T-cell (primary cell): ENCODE measurements around the gene ZFPL1. TPM values are rescaled to one million over a fixed set of nuclear protein-coding genes. Genes with fewer than 3 reads are reported as not detected.

Source experiments
- ATAC-seq, 4 experiments: fragments of 200-7000 bp in 3 of 4; fragments of 150-1000 bp in 1 of 4; cut with Tn5 transposase; replicated peaks in 1 of 4; 1 replicate in 3 of 4; 2 replicates in 1 of 4; pipeline ENCODE4 v1.10.0; 2021; ENCODE audit warnings: moderate library complexity in 3 of 4, mild to moderate bottlenecking in 2 of 4, moderate number of reproducible peaks in 1 of 4
- CTCF ChIA-PET, 2 donors: fragments of 300-600 bp; sonication (Branson Sonifier 250); formaldehyde crosslinking; loops; one replicate each; lab custom pipeline; 2022; ENCODE audit warnings: antibody characterized with exemption in 2 of 2; lab: Charles Lee
- POLR2A ChIA-PET, 2 donors: fragments of 300-600 bp; sonication (Branson Sonifier 250); formaldehyde crosslinking; loops; one replicate each; lab custom pipeline; 2022; ENCODE audit warnings: antibody characterized with exemption in 2 of 2; lab: Charles Lee
- DNase-seq, 35 experiments: peaks; one replicate each; pipeline versions ENCODE4 v3.0.0 to v3.0.0-alpha.2; 2013 to 2023
- H3K27ac ChIP-seq: one replicate; pipeline ENCODE4 v1.5.1; 2013; ENCODE audit warnings: low read length
- H3K27me3 ChIP-seq, 2 experiments: replicated peaks in 1 of 2; 1 replicate in 1 of 2; 2 replicates in 1 of 2; pipeline versions ENCODE4 v1.6.1 to v1.7.0; 2013; ENCODE audit warnings: low read length in 1 of 2, mixed read lengths in 1 of 2; ENCODE audit not compliant: control insufficient read depth in 2 of 2, insufficient read depth in 2 of 2; ENCODE audit errors: extremely low read depth in 1 of 2
- H3K36me3 ChIP-seq, 2 donors: 1 replicate in 1 of 2; 2 replicates in 1 of 2; pipeline versions ENCODE4 v1.6.1 to v1.7.0; 2013; ENCODE audit warnings: low read length in 1 of 2; ENCODE audit not compliant: control insufficient read depth in 2 of 2, insufficient read depth in 1 of 2; ENCODE audit errors: extremely low read depth in 1 of 2
- H3K4me1 ChIP-seq, 2 experiments: 1 replicate in 1 of 2; 2 replicates in 1 of 2; pipeline versions ENCODE4 v1.6.1 to v1.7.0; 2013; ENCODE audit warnings: low read length in 2 of 2, mixed read lengths in 1 of 2; ENCODE audit not compliant: insufficient read depth in 2 of 2, control insufficient read depth in 1 of 2; ENCODE audit errors: extremely low read depth in 1 of 2
- H3K4me3 ChIP-seq, 2 donors: 1 replicate in 1 of 2; 2 replicates in 1 of 2; pipeline versions ENCODE4 v1.5.1 to v1.7.0; 2013; ENCODE audit warnings: mild to moderate bottlenecking in 2 of 2, low read length in 1 of 2, moderate library complexity in 1 of 2; ENCODE audit not compliant: control insufficient read depth in 1 of 2; ENCODE audit errors: extremely low read depth in 1 of 2
- H3K9me3 ChIP-seq: 2 replicates; pipeline ENCODE4 v1.7.0; 2013
- H3K27ac Mint-ChIP-seq, 2 donors: one replicate each; pipeline ENCODE4 v1.8.0; 2020 to 2021; ENCODE audit warnings: mild to moderate bottlenecking in 2 of 2, mixed read lengths in 2 of 2
- H3K27me3 Mint-ChIP-seq, 2 donors: one replicate each; pipeline ENCODE4 v1.8.0; 2021 to 2022; ENCODE audit warnings: mixed read lengths in 2 of 2
- H3K36me3 Mint-ChIP-seq: one replicate; pipeline ENCODE4 v1.8.0; 2021; ENCODE audit warnings: mixed read lengths
- H3K4me1 Mint-ChIP-seq, 3 donors: one replicate each; pipeline ENCODE4 v1.8.0; 2020 to 2022; ENCODE audit warnings: mixed read lengths in 3 of 3, mild to moderate bottlenecking in 1 of 3
- H3K4me3 Mint-ChIP-seq, 3 donors: one replicate each; pipeline ENCODE4 v1.8.0; 2020 to 2022; ENCODE audit warnings: mild to moderate bottlenecking in 3 of 3, mixed read lengths in 3 of 3, moderate library complexity in 3 of 3
- H3K9me3 Mint-ChIP-seq, 3 donors: one replicate each; pipeline ENCODE4 v1.8.0; 2020 to 2022; ENCODE audit warnings: mixed read lengths in 3 of 3
- WGBS: methylation state at CpG from one replicate; pipeline ENCODE4 v1.1.5; 2013; ENCODE audit warnings: missing lambda C conversion rate; ENCODE audit not compliant: insufficient coverage; 5-methylcytosine and 5-hydroxymethylcytosine counted together
- total RNA-seq, 35 experiments: library from RNA in 6 of 35; stranded (reverse) in 6 of 35; fragments of 120-200 nt in 1 of 35; gene quantifications; one replicate each; pipeline versions ENCODE4 v1.2.1 to v1.2.4 and lab custom pipeline; 2013 to 2026

The ZFPL1 gene
- total RNA-seq, 5 donors from 2014 or later (not counting 1 experiment from before 2014, with no cell fraction given), result 36.5 to 51.8 (median 43.7) TPM

GRCh38 chr11:65134240-65134951, 50.4 kb downstream of the ZFPL1 start, which contains the start of gene SYVN1:
Gene SYVN1, minus strand, starts transcription at chr11:65134519. Its CDS starts 918 bp downstream, at chr11:65133601.
- ATAC-seq (peak; percentile 82 to 83 (median 83)), DNase-seq (peak; percentile 81 to 95 (median 89))
- ChIA-PET CTCF (interaction anchor here in 1 of 2 donors (1.3 to 2.0 kb wide), 2 partner anchors 13 to 24 kb away, joined by 9 to 11 read pairs; partner anchors contain the start of genes FAU and MRPL49), POLR2A (interaction anchor here (0.6 to 2.4 kb wide), 5 partner anchors 10 to 364 kb away, joined by 3 to 12 read pairs (median 5); partner anchors contain the start of genes ZNHIT2 (in 2 of the 2), FAU (in 1 of the 2), MALAT1 (in 1 of the 2) and MRPL49 (in 1 of the 2))
- Histone ChIP-seq H3K36me3 (peaks cover 19 to 33% of the 10 kb centered on the region in 2 donors), H3K9me3 (no peaks in the 10 kb centered on the region), H3K4me3 (peak within 1 kb of the TSS; percentile 80 to 94), H3K4me1 (peaks cover 24 to 40% of the 10 kb centered on the region in 2 experiments), H3K27me3 (no peaks in the 10 kb centered on the region), H3K27ac (peak within 1 kb of the TSS; percentile 96)
- Mint-ChIP-seq H3K4me1 (peaks cover 40 to 53% (median 41%) of the 10 kb centered on the region in 3 donors), H3K9me3 (no peaks in the 10 kb centered on the region), H3K4me3 (peak within 1 kb of the TSS; percentile 98 to 99 (median 99)), H3K27ac (peak within 1 kb of the TSS; percentile 97 to 100), H3K27me3 (no peaks in the 10 kb centered on the region), H3K36me3 (peaks cover 9% of the 10 kb centered on the region)
- under 1% methylated on average over 49 of the region's 60 CpGs for whole genome bisulfite sequencing

- Histone ChIP-seq H3K4me1 (peaks cover 24 to 40% of the 10 kb centered on the region in 2 experiments), H3K27me3 (no peaks in the 10 kb centered on the region), H3K36me3 (peaks cover 13 to 26% of the 10 kb centered on the region in 2 donors), H3K4me3 (peak overlapping the region; percentile 80 to 94), H3K9me3 (no peaks in the 10 kb centered on the region), H3K27ac (peak overlapping the region; percentile 96)
- 0% methylated on average over 13 of the region's 24 CpGs for whole genome bisulfite sequencing
- Mint-ChIP-seq H3K27ac (peak overlapping the region; percentile 97 to 100), H3K4me3 (peak overlapping the region; percentile 98 to 99 (median 99)), H3K4me1 (peaks cover 40 to 53% (median 41%) of the 10 kb centered on the region in 3 donors), H3K9me3 (no peaks in the 10 kb centered on the region), H3K36me3 (peaks cover 9% of the 10 kb centered on the region), H3K27me3 (no peaks in the 10 kb centered on the region)
- ChIA-PET POLR2A (interaction anchor here (0.6 to 2.4 kb wide), 7 partner anchors 10 to 364 kb away, joined by 3 to 12 read pairs (median 5); partner anchors contain the start of genes ZNHIT2 (in 2 of the 2), FAU (in 1 of the 2), MALAT1 (in 1 of the 2) and MRPL49 (in 1 of the 2)), CTCF (interaction anchor here in 1 of 2 donors (1.3 to 2.0 kb wide), 2 partner anchors 13 to 24 kb away, joined by 9 to 11 read pairs; partner anchors contain the start of genes FAU and MRPL49)
- DNase-seq (peak in 34 of 35 experiments; percentile 69 to 94 (median 85)), ATAC-seq (peak; percentile 87 to 91 (median 89))
Measured at GRCh38 chr11:65134952-65135632, 51.1 kb downstream of the ZFPL1 start.

- H3K4me1 Mint-ChIP-seq, result peaks cover 40 to 53% (median 41%) of the 10 kb centered on the region in 3 donors
- WGBS, result 73% methylated on average over 9 of the region's 11 CpGs
- POLR2A ChIA-PET, result interaction anchor here (0.6 to 2.4 kb wide), 4 partner anchors 14 to 357 kb away, joined by 4 to 12 read pairs (median 4); partner anchors contain the start of genes FAU (in 1 of the 2), MRPL49 (in 1 of the 2) and ZNHIT2 (in 1 of the 2)
Measured at GRCh38 chr11:65135633-65136145, 51.7 kb downstream of the ZFPL1 start.

GRCh38 chr11:65136515-65137096, 52.6 kb downstream of the ZFPL1 start:
- H3K27ac Mint-ChIP-seq, result peak overlapping the region; percentile 96
- H3K9me3 ChIP-seq, result no peaks in the 10 kb centered on the region
- H3K4me3 ChIP-seq, result no peak overlapping the region
- peak overlapping the region; percentile 64 to 98 (median 77) for H3K4me3 Mint-ChIP-seq
- DNase-seq, result peak in 1 of 35 experiments; percentile 8
- ChIA-PET CTCF (interaction anchor here in 1 of 2 donors (0.7 to 2.0 kb wide), 3 partner anchors 26 to 1302 kb away, joined by 3 to 9 read pairs (median 3); partner anchors contain the start of gene MRPL11), POLR2A (no interaction called here)
- no peak overlapping the region for H3K27ac ChIP-seq
- peaks cover 24 to 40% of the 10 kb centered on the region in 2 experiments for H3K4me1 ChIP-seq
- H3K36me3 ChIP-seq, result peaks cover 6 to 12% of the 10 kb centered on the region in 2 donors
- no peak for ATAC-seq
- WGBS, result 87% methylated on average over 15 of the region's 15 CpGs
- H3K4me1 Mint-ChIP-seq, result peaks cover 40 to 47% (median 41%) of the 10 kb centered on the region in 3 donors
- H3K27me3 ChIP-seq, result peaks cover 0 to 2% of the 10 kb centered on the region in 2 experiments
- H3K27me3 Mint-ChIP-seq, result no peaks in the 10 kb centered on the region
- peaks cover 4% of the 10 kb centered on the region for H3K36me3 Mint-ChIP-seq
- H3K9me3 Mint-ChIP-seq, result no peaks in the 10 kb centered on the region

More at GRCh38 chr11:65135633-65136145, 51.7 kb downstream of the ZFPL1 start:
- H3K36me3 Mint-ChIP-seq, result peaks cover 9% of the 10 kb centered on the region
- H3K27me3 Mint-ChIP-seq, result no peaks in the 10 kb centered on the region
- no peak for ATAC-seq
- peaks cover 12 to 21% of the 10 kb centered on the region in 2 donors for H3K36me3 ChIP-seq
- H3K27me3 ChIP-seq, result peaks cover 0 to 1% of the 10 kb centered on the region in 2 experiments
- no peaks in the 10 kb centered on the region for H3K9me3 Mint-ChIP-seq
- H3K4me3 ChIP-seq, result peak overlapping the region; percentile 80 to 94
- H3K4me3 Mint-ChIP-seq, result peak overlapping the region; percentile 98 to 99 (median 99)
- DNase-seq, result no peak
- peak overlapping the region; percentile 96 for H3K27ac ChIP-seq
- H3K27ac Mint-ChIP-seq, result peak overlapping the region; percentile 97 to 100
- peaks cover 24 to 40% of the 10 kb centered on the region in 2 experiments for H3K4me1 ChIP-seq
- H3K9me3 ChIP-seq, result no peaks in the 10 kb centered on the region
- CTCF ChIA-PET, result interaction anchor here in 1 of 2 donors (1.3 to 2.0 kb wide), 2 partner anchors 14 to 25 kb away, joined by 9 to 11 read pairs; partner anchors contain the start of genes FAU and MRPL49
